ENCODE results near the gene KLHL29. TPM values are rescaled to one million over a fixed set of nuclear protein-coding genes. Genes with fewer than 3 reads are reported as not detected.

Gene KLHL29
- total and polyA plus RNA-seq, 7 experiments from 2014 or later, result 0.59 to 6.5 (median 5.6) TPM

DNA sequence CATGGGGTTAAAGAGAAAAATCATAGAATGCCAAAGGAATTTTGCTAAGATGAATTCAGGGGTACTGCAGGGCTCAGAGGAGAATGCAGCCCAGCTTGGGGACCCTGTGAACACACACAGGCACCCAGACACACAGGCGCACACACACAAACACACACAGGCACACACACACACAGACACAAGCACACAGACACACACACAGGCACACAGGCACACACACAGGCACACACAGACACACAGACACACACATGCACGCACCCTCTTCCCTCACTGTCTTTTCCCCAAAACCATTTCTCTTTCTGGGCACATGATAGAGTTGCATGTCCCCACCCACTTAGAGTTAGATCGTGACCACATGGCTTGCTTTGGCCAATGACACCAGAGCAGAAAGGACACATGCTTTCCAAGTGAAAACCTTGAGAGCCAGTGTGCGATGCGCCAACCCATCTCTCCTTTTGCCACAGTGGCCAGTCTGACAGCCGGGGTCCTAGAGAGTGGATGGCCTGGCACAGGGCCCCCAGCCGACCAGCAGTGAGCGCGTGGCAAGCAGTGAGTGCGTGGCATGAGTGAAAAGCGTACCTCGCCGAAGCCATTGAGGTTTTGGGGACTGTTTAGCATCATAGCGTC is 163.3 kb downstream of the KLHL29 start:
- DNase-seq (no peak), ATAC-seq (no peak)
- Histone ChIP-seq H3K36me3 (ENCODE audit: control insufficient read depth in 2 of 3, insufficient read depth in 3 of 3, low read length in 3 of 3) (no peaks in the 10 kb centered on the region), H3K9me3 (ENCODE audit: control insufficient read depth in 2 of 3, low read length in 3 of 3) (no peaks in the 10 kb centered on the region), H3K4me1 (ENCODE audit: control insufficient read depth in 2 of 2, insufficient read depth in 2 of 2, low read length in 2 of 2) (no peaks in the 10 kb centered on the region), H3K4me3 (ENCODE audit: low read length) (no peak overlapping the region), H3K27ac (ENCODE audit: low read depth, low read length) (no peak overlapping the region), H3K27me3 (ENCODE audit: control insufficient read depth in 2 of 2, insufficient read depth in 2 of 2, low read length in 2 of 2) (no peaks in the 10 kb centered on the region)
- intact Hi-C loops (cut with micrococcal nuclease), result no loop called here
- CTCF ChIA-PET, result no interaction called here
- Mint-ChIP-seq H3K36me3 (peaks cover 0 to 8% (median 0%) of the 10 kb centered on the region in 5 donors), H3K27ac (peak overlapping the region in 1 of 9 donors; percentile 53), H3K9me3 (no peaks in the 10 kb centered on the region), H3K4me1 (peaks cover 10 to 38% (median 11%) of the 10 kb centered on the region in 7 donors), H3K4me3 (no peak overlapping the region), H3K27me3 (no peaks in the 10 kb centered on the region)
- POLR2A ChIA-PET, result no interaction called here

DNA sequence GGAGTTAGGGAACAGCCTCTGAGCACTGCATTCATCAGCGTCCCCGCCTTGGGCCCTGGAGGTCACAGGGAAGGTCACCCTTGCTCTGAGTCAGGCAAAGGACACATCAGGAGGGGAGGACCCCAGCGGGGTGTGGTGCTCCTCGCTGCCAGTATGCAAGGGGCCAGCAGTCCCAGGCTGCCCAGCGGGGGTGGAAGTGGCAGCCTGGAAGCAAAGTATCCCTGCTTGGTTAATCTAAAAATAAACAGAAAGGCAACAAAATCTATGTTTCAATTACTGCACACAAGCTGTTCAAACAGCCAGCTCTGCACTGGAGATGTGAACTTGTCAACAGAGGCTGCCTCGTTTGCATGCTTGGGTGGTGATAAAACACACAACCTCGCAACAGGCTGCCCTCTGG is 164.1 kb downstream of the KLHL29 start:
- Histone ChIP-seq H3K27ac (ENCODE audit: low read depth, low read length) (no peak overlapping the region), H3K36me3 (ENCODE audit: control insufficient read depth in 2 of 3, insufficient read depth in 3 of 3, low read length in 3 of 3) (no peaks in the 10 kb centered on the region), H3K4me3 (ENCODE audit: low read length) (no peak overlapping the region), H3K9me3 (ENCODE audit: control insufficient read depth in 2 of 3, low read length in 3 of 3) (no peaks in the 10 kb centered on the region), H3K27me3 (ENCODE audit: control insufficient read depth in 2 of 2, insufficient read depth in 2 of 2, low read length in 2 of 2) (no peaks in the 10 kb centered on the region), H3K4me1 (ENCODE audit: control insufficient read depth in 2 of 2, insufficient read depth in 2 of 2, low read length in 2 of 2) (no peaks in the 10 kb centered on the region)
- Mint-ChIP-seq H3K36me3 (peaks cover 0 to 5% (median 0%) of the 10 kb centered on the region in 5 donors), H3K9me3 (no peaks in the 10 kb centered on the region), H3K27ac (no peak overlapping the region), H3K4me1 (peaks cover 10 to 38% (median 11%) of the 10 kb centered on the region in 7 donors), H3K4me3 (no peak overlapping the region), H3K27me3 (no peaks in the 10 kb centered on the region)
- intact Hi-C loops (cut with micrococcal nuclease), result no loop called here
- CTCF ChIA-PET, result no interaction called here
- DNase-seq (no peak), ATAC-seq (no peak)
- POLR2A ChIA-PET, result no interaction called here

DNA sequence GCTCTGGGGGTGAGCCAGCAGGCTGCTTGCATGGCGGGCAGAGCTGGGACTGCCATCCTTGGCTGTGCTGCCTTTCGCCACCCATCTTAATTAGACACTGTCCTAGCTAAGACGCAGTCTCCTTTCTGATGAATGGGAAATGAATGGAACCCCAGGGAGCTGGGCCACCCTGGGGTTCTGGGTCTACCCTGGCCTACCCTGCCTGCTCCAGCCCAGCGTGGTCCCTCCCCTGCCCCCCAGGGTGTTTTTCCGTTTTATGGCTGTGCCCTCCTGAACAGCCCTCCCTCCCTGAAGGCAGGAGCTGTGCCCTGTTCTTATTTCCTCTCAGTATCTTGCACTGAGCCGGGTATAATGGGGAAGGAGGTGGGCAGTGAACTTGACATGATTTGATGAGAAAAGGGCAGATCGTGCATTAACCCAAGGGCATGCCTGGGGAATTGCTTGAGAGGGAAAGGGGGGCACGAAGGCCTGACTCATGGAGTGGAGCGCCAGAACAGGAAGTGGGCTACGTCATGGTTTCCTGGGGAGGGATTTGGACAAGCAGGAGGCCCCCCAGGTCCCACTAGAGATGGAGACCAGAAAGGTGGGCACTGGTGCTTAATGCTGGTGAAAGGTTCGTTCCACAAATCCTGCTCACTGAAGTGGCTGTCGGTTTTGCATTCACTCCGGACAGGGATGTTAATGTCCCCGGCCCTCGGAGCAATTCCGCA is 165.0 kb downstream of the KLHL29 start:
- Mint-ChIP-seq H3K9me3 (no peaks in the 10 kb centered on the region), H3K4me1 (peaks cover 1 to 31% (median 5%) of the 10 kb centered on the region in 7 donors), H3K36me3 (peaks cover 0 to under 1% (median 0%) of the 10 kb centered on the region in 5 donors), H3K27ac (peak overlapping the region in 2 of 9 donors; percentile 62 to 65), H3K4me3 (no peak overlapping the region), H3K27me3 (no peaks in the 10 kb centered on the region)
- Histone ChIP-seq H3K9me3 (ENCODE audit: control insufficient read depth in 2 of 3, low read length in 3 of 3) (no peaks in the 10 kb centered on the region), H3K4me1 (ENCODE audit: control insufficient read depth in 2 of 2, insufficient read depth in 2 of 2, low read length in 2 of 2) (no peaks in the 10 kb centered on the region), H3K27ac (ENCODE audit: low read depth, low read length) (no peak overlapping the region), H3K27me3 (ENCODE audit: control insufficient read depth in 2 of 2, insufficient read depth in 2 of 2, low read length in 2 of 2) (no peaks in the 10 kb centered on the region), H3K4me3 (ENCODE audit: low read length) (no peak overlapping the region), H3K36me3 (ENCODE audit: control insufficient read depth in 2 of 3, insufficient read depth in 3 of 3, low read length in 3 of 3) (no peaks in the 10 kb centered on the region)
- ChIA-PET POLR2A (no interaction called here), CTCF (no interaction called here)
- DNase-seq (no peak), ATAC-seq (no peak)
- intact Hi-C loops (cut with micrococcal nuclease), result no loop called here

DNA sequence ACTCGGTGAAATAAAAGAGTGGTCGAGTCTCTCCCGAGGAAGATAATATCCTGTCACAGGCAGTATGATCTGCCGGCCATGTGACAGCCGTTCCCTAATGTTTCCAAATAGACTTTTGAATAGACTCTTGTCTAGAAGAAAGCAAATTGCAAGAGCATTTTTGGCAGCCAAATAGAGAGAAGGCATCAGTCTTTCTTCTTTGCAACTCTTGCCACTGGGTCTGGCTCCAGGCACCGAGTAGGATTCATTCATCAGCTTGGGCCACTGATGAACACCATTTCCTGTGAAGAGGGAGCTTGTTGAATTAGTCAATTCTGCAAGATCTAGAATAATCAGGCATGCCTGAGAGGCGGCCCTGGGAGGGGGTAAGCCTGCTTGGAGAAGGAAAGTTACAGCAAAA is 165.6 kb downstream of the KLHL29 start:
- Histone ChIP-seq H3K27ac (ENCODE audit: low read depth, low read length) (no peak overlapping the region), H3K4me1 (ENCODE audit: control insufficient read depth in 2 of 2, insufficient read depth in 2 of 2, low read length in 2 of 2) (no peaks in the 10 kb centered on the region), H3K36me3 (ENCODE audit: control insufficient read depth in 2 of 3, insufficient read depth in 3 of 3, low read length in 3 of 3) (no peaks in the 10 kb centered on the region), H3K27me3 (ENCODE audit: control insufficient read depth in 2 of 2, insufficient read depth in 2 of 2, low read length in 2 of 2) (no peaks in the 10 kb centered on the region), H3K9me3 (ENCODE audit: control insufficient read depth in 2 of 3, low read length in 3 of 3) (no peaks in the 10 kb centered on the region), H3K4me3 (ENCODE audit: low read length) (no peak overlapping the region)
- Mint-ChIP-seq H3K27ac (peak overlapping the region in 2 of 9 donors; percentile 14 to 79), H3K27me3 (no peaks in the 10 kb centered on the region), H3K4me3 (no peak overlapping the region), H3K9me3 (no peaks in the 10 kb centered on the region), H3K36me3 (no peaks in the 10 kb centered on the region), H3K4me1 (peaks cover 0 to 27% (median 4%) of the 10 kb centered on the region in 7 donors)
- intact Hi-C loops (cut with micrococcal nuclease), result no loop called here
- no peak for ATAC-seq
- ChIA-PET CTCF (no interaction called here), POLR2A (no interaction called here)
- no peak for DNase-seq

DNA sequence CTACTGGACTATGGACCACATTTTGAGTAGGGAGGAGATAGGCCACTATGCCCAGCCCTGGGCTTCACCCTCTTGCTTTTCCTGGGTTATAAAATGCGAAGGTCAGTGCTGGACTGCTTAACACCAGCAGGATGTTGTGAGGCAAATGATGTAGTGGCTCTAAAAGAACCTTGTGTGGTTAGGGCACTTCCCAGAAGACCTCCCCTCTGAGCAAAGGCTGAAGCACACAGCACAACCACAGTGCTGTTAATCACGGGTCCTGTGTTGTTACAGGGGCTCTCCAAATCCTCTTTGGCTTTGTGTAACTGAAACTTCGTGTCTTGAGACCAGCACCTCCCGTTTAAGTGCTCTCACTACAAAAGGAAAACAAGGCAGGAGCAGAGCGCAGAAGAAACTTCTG is 166.9 kb downstream of the KLHL29 start:
- intact Hi-C loops (cut with micrococcal nuclease), result no loop called here
- DNase-seq (no peak), ATAC-seq (no peak)
- H3K4me3 Mint-ChIP-seq, result no peak overlapping the region
- H3K4me1 ChIP-seq (ENCODE audit: control insufficient read depth in 2 of 2, insufficient read depth in 2 of 2, low read length in 2 of 2), result no peaks in the 10 kb centered on the region
- H3K9me3 Mint-ChIP-seq, result no peaks in the 10 kb centered on the region
- no peaks in the 10 kb centered on the region for H3K9me3 ChIP-seq (ENCODE audit: control insufficient read depth in 2 of 3, low read length in 3 of 3)
- H3K36me3 ChIP-seq (ENCODE audit: control insufficient read depth in 2 of 3, insufficient read depth in 3 of 3, low read length in 3 of 3), result no peaks in the 10 kb centered on the region
- no peaks in the 10 kb centered on the region for H3K27me3 Mint-ChIP-seq
- H3K27ac Mint-ChIP-seq, result peak overlapping the region in 1 of 9 donors; percentile 27
- peaks cover 0 to 27% (median 4%) of the 10 kb centered on the region in 7 donors for H3K4me1 Mint-ChIP-seq
- no peak overlapping the region for H3K4me3 ChIP-seq (ENCODE audit: low read length)
- H3K27ac ChIP-seq (ENCODE audit: low read depth, low read length), result no peak overlapping the region
- ChIA-PET POLR2A (interaction anchor here (0.6 kb wide), 1 partner anchor 9 kb away, joined by 5 read pairs; no protein-coding TSS in a partner anchor), CTCF (interaction anchor here (0.7 kb wide), 1 partner anchor 41 kb away, joined by 4 read pairs; no protein-coding TSS in a partner anchor)
- H3K27me3 ChIP-seq (ENCODE audit: control insufficient read depth in 2 of 2, insufficient read depth in 2 of 2, low read length in 2 of 2), result no peaks in the 10 kb centered on the region
- no peaks in the 10 kb centered on the region for H3K36me3 Mint-ChIP-seq

DNA sequence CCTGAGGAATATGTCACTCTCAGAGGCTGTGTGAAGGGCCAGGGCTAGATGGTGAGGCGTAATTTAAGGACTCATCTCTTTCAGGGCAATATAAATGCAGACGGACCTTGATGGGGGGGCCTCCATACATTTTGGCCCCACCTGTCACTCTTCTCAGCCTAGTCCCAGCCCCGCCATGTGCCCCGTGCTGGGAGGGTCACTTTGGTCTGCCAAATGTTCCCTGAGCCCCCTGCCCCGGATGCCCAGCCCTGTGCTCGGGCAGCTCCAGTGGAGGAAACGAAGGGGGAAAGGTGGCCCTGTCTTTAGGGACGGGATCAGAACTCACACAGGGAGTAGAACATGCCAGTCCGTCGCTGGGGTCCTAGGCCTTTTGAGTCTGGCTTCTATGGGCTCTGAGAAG is 168.6 kb downstream of the KLHL29 start:
- Histone ChIP-seq H3K4me1 (ENCODE audit: control insufficient read depth in 2 of 2, insufficient read depth in 2 of 2, low read length in 2 of 2) (no peaks in the 10 kb centered on the region), H3K27ac (ENCODE audit: low read depth, low read length) (no peak overlapping the region), H3K4me3 (ENCODE audit: low read length) (no peak overlapping the region), H3K27me3 (ENCODE audit: control insufficient read depth in 2 of 2, insufficient read depth in 2 of 2, low read length in 2 of 2) (no peaks in the 10 kb centered on the region), H3K9me3 (ENCODE audit: control insufficient read depth in 2 of 3, low read length in 3 of 3) (no peaks in the 10 kb centered on the region), H3K36me3 (ENCODE audit: control insufficient read depth in 2 of 3, insufficient read depth in 3 of 3, low read length in 3 of 3) (no peaks in the 10 kb centered on the region)
- POLR2A ChIA-PET, result no interaction called here
- H3K36me3 Mint-ChIP-seq, result no peaks in the 10 kb centered on the region
- no peak overlapping the region for H3K4me3 Mint-ChIP-seq
- DNase-seq (no peak), ATAC-seq (no peak)
- H3K9me3 Mint-ChIP-seq, result no peaks in the 10 kb centered on the region
- H3K27ac Mint-ChIP-seq, result no peak overlapping the region
- CTCF ChIA-PET, result no interaction called here
- H3K4me1 Mint-ChIP-seq, result peaks cover 0 to 17% (median 4%) of the 10 kb centered on the region in 7 donors
- no peaks in the 10 kb centered on the region for H3K27me3 Mint-ChIP-seq
- intact Hi-C loops (cut with micrococcal nuclease), result no loop called here

All from naive thymus-derived CD4-positive, alpha-beta T cell (primary cell).